IPS-18c (cell line): Measurements from ENCODE around the gene TSHR.

Experiments
- H3K4me3 ChIP-seq: 2 replicates; pipeline ENCODE4 v1.7.0; 2013; ENCODE audit warnings: low read depth, mild to moderate bottlenecking, low read length, moderate library complexity; ENCODE audit not compliant: insufficient read depth
- H3K9me3 ChIP-seq: one replicate; pipeline ENCODE4 v1.6.1; 2013; ENCODE audit warnings: mild to moderate bottlenecking, low read length, moderate library complexity; ENCODE audit not compliant: control insufficient read depth, insufficient read depth

TSHR gene

GRCh38 chr14:81138429-81138828 is 183.0 kb downstream of the TSHR start:
- H3K9me3 ChIP-seq: no peaks in the 10 kb centered on the region
- no peak overlapping the region for H3K4me3 ChIP-seq

- Histone ChIP-seq H3K9me3 (no peaks in the 10 kb centered on the region), H3K4me3 (no peak overlapping the region)
These were observed 186.0 kb downstream of the TSHR start for GRCh38 chr14:81141426-81141825.

DNA sequence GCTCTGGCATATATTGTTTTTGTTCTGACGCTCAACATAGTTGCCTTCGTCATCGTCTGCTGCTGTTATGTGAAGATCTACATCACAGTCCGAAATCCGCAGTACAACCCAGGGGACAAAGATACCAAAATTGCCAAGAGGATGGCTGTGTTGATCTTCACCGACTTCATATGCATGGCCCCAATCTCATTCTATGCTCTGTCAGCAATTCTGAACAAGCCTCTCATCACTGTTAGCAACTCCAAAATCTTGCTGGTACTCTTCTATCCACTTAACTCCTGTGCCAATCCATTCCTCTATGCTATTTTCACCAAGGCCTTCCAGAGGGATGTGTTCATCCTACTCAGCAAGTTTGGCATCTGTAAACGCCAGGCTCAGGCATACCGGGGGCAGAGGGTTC is 188.4 kb downstream of the TSHR start:
- no peaks in the 10 kb centered on the region for H3K9me3 ChIP-seq
- no peak overlapping the region for H3K4me3 ChIP-seq

DNA sequence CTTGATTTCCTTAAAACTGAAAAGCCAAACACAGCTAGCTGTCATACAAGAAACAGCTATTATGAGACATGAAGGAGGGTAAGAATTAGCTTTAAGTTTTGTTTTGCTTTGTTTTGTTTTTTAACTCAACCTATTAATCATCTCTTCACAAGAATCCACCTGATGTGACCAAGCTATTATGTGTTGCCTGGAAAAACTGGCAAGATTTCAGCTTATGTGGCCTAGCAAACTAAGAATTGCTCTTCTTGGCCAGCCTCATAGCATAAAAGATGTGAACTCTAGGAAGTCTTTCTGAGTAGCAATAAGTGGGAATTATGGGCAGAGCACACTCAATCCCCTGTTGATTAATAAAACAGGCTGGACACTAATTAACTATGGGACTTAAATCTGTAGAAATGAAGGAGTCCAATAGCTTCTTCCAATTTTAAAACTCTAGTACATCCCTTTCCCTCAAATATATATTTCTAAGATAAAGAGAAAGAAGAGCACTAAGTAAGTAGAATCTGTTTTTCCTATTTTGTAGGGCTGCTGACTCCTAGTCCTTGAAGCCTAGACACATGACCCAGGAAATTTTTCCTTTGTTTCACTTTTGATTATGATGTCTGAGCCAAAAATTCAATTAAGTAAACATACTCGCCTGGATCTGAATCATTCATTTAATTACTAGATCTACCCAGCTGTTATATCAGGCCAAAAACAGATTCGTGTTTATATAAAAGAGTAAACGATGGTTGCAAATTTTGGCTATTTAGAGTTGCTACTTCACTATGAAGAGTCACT is 189.6 kb downstream of the TSHR start:
- Histone ChIP-seq H3K9me3 (no peaks in the 10 kb centered on the region), H3K4me3 (no peak overlapping the region)

DNA sequence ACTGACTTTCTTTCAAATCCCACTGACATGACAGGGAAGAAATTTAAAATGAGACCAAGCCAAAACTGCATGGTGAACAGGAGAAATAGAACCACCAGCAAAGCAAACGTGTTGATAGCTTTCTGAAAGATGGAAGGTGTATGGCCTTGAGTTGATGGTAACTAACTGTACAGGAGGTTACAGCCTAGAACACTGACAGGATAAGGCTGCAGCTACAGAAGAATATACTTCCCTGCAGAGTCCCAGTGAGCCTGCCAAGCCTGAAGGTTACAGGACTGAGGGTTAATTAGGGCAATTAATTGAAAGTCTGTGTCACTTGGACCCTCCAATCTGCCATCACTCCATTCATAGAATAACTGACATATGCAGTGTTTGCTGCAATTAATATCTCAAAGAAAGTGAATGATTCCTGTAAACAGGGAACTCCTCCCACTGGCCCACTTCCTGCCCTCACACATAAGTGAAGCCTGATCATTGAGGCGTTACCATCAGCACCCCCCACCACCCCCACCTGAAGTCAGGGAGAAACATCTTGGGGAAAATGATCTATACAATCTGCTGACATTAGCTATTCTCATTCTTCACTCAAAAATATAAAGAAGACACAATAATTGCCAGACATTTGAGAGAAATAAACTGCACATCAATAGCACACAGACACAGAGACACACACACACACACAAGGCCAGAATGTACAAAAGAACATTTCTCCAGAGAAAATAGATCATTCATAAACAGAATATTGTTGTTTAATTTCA is 191.9 kb downstream of the TSHR start:
- Histone ChIP-seq H3K9me3 (no peaks in the 10 kb centered on the region), H3K4me3 (no peak overlapping the region)

DNA sequence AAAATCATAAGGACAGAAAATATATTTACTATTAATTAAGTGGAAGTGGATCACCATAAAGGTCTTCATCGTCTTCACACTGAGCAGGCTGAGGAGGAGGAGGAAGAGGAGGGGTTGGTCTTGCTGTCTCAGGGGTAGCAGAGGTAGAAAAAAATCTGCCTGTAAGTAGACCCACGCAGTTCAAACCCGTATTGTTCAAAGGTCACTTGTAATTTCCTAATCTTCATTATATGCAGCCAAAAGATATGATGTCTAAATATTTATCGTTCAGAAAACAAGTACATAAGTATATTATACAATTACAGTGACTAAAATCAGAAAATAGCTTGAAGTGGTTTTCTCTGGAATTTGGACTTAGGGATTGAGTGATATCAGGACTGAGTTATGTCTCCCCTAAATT is 193.2 kb downstream of the TSHR start:
- no peak overlapping the region for H3K4me3 ChIP-seq
- no peaks in the 10 kb centered on the region for H3K9me3 ChIP-seq

DNA sequence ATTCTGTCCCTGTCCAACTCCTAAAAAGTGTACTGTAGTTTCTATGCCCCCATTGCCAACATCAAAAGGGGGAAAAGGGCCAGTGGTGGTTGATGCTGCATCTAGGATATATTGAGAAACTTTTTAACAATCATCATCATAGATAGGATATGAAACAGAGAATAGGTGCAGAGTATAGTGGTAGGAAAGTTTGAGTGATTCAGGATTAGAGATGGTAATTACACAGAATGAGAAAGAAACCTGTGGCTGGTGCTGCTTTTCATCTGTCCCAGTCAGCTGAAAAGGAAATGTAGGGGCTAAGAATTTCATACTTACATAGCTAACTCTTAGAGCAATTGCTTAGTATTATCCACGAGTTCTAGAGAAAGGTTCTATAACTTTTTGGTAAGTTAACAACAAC is 197.8 kb downstream of the TSHR start:
- Histone ChIP-seq H3K9me3 (no peaks in the 10 kb centered on the region), H3K4me3 (no peak overlapping the region)

- no peaks in the 10 kb centered on the region for H3K9me3 ChIP-seq
- no peak overlapping the region for H3K4me3 ChIP-seq
These were observed 202.0 kb downstream of the TSHR start for GRCh38 chr14:81157431-81157830.

- Histone ChIP-seq H3K4me3 (no peak overlapping the region), H3K9me3 (no peaks in the 10 kb centered on the region)
These were observed 205.7 kb downstream of the TSHR start for GRCh38 chr14:81161088-81161487.

DNA sequence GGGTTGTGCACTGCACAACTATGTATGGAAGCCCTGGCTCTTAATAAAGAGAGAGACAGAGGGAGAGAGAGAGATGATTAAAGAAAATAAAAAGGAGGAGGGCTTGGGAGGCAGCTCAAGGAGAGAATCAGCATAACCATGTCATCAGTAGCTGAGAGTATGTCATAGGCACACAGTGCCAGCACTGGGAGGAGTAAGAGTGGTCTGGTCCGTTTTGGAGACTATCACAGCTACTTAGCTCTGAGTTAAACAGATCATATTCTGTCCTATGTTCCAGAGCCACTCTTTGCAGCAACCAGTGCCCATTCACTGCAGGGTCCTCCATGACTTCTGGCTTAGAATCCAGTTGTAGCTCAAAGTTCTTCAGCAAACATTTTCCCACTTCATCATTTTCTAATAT is 206.3 kb downstream of the TSHR start:
- Histone ChIP-seq H3K9me3 (no peaks in the 10 kb centered on the region), H3K4me3 (no peak overlapping the region)

DNA sequence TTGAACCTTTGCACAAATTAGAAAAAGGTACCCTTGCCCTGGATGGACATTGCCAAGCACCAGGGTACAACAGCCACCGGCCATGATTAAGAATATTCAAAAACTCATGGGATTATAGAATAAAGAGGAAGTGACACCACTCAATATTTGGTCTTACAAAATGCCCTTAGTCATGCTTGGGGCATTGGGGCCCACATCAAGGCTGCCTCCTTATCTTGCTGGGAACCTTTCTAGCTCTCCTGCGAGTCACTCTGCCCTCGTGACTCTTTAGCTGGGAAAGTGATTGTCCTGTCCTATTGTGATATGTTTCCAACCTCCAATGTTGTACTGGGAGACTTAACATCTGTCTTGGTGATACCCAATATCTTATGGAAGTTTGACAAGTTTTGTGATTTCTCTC is 207.5 kb downstream of the TSHR start:
- Histone ChIP-seq H3K9me3 (no peaks in the 10 kb centered on the region), H3K4me3 (no peak overlapping the region)

DNA sequence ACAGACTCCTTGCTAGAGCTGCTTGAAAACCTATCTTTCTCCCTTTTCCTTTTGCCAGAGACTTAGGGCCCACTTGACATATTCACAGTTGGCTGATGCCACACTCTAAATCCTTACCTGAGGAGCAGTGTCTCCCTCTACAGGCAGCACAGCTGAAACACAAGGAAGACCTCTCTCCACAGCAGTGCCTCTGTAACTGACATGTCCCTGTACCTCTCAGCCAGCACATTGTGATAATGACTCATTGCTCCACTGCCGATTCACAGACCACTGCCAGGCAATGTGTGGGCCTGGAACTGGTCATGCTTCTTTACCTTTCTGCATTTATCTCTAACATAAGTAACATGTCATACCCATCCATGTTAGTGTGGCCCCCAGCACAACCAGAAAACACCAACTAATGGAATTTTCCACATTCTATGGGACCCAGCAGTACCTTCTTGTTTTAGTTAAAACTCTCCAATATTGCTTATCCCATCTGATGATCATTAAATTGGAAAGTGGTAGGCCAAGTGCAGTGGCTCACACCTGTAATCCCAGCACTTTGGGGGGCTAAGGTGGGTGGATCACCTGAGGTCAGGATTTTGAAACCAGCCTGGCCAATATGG is 208.8 kb downstream of the TSHR start:
- Histone ChIP-seq H3K4me3 (no peak overlapping the region), H3K9me3 (no peaks in the 10 kb centered on the region)

DNA sequence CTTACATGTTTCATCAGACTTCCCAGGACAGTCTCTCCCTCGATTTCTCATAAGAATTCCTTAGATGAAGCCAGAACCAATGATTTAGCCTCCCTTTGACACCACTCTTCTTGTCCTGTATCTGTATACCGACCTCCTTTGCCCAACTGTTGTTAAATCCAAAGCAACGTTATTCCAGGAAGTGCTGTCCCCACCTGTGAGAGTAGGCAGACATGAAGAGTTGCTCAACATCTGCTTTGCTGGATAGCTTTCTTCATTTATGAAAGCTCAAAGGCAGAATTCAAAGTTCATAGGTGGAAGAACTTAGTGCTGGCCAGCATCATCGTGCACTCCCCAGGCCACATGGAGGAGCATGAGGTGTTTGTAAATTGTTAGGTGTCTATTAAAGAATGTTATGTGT is 209.8 kb downstream of the TSHR start:
- no peaks in the 10 kb centered on the region for H3K9me3 ChIP-seq
- H3K4me3 ChIP-seq: no peak overlapping the region

GRCh38 chr14:81166121-81166520 is 210.7 kb downstream of the TSHR start:
- no peaks in the 10 kb centered on the region for H3K9me3 ChIP-seq
- no peak overlapping the region for H3K4me3 ChIP-seq

GRCh38 chr14:81169267-81169666 is 213.8 kb downstream of the TSHR start:
- no peaks in the 10 kb centered on the region for H3K9me3 ChIP-seq

DNA sequence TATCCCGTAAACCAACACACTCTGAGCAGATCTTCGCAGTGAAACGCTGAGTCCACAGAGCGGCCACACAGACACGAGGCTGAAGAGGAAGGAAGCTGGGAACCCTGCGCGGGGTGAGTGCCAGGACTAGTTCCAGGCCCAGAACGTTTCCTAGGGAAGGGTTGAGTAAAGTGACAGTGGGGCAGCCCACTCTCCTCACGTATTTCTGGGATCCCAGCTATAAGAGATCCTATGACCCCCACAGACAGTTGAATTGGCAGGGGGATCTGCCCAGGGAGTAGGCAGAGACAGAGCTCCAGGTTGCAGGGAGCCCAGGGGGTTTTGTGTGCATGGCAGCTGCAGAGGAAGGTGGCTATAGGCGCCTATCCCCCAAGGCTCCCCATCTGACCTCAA is 214.3 kb downstream of the TSHR start:
- Histone ChIP-seq H3K9me3 (no peaks in the 10 kb centered on the region), H3K4me3 (peak overlapping the region; percentile 37)

More at GRCh38 chr14:81169267-81169666, 213.8 kb downstream of the TSHR start:
- peak overlapping the region; percentile 37; the same call in 1 of the 2 replicates for H3K4me3 ChIP-seq

DNA sequence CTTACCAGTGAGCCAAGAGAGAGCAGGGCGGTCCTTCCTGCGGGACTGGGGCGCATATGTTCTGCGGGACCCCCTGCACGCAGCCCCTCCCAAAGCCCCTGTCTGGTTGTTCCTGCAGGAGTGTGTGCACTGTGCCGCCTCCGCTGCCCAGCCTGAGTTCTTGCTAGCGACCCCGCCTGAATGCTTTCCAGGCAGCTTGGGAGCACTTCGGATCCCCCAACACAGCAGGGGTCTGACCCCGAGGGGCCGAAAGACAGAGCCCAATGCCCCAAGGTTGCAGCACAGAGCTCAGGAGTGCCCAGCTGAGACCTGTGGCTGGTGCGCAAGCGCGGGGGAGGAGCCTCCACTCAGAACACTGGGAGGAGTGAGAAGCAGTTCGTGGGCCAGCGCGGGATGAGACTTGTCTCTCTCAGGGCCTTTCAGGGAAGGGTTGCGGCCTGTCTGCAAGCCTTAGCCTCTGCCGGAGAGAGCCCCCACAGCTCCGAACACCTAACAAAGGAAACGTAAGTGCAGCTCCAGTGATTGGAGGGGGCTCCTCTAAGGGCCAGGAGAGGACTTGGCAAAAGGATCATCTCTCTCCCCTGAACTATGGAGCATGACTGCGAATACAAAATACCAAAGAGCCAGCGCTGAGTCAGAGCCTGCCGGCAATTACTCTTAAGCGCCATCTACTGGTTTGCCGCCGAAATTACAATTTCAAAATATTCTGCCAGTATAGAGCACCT is 214.8 kb downstream of the TSHR start:
- no peaks in the 10 kb centered on the region for H3K9me3 ChIP-seq
- H3K4me3 ChIP-seq: peak overlapping the region; percentile 37

- no peak overlapping the region for H3K4me3 ChIP-seq
These were observed 215.4 kb downstream of the TSHR start for GRCh38 chr14:81170829-81171195.

More at GRCh38 chr14:81170829-81171195, 215.4 kb downstream of the TSHR start:
- no peaks in the 10 kb centered on the region for H3K9me3 ChIP-seq
